NT2/D1 (cell line): ENCODE data around the gene ROR1.

ENCODE experiments used
- SUZ12 ChIP-seq: IDR thresholded peaks from 2 replicates; pipeline ENCODE4 v1.6.1; 2011; ENCODE audit not compliant: insufficient read length, insufficient read depth; ENCODE audit errors: extremely low read depth
- YY1 ChIP-seq: IDR thresholded peaks from 2 replicates; pipeline ENCODE4 v1.6.1; 2011; ENCODE audit not compliant: insufficient read length, insufficient read depth
- ZNF274 ChIP-seq: IDR thresholded peaks from 2 replicates; pipeline ENCODE4 v1.6.1; 2011; ENCODE audit warnings: mild to moderate bottlenecking, low read depth, low read length

- TF ChIP-seq ZNF274, result no peak
- no peak for TF ChIP-seq YY1
- no peak for TF ChIP-seq SUZ12
Measured at GRCh38 chr1:63914241-63914640, 140.4 kb downstream of the ROR1 start.
